DMS153 (cell line): ENCODE measurements around the gene PLK5.

Experiments used
- DNase-seq: peaks from one replicate; lab custom pipeline; 2025; lab: John Stamatoyannopoulos, UW

PLK5 gene

GRCh38 chr19:1577090-1577928 lies 53.4 kb downstream of the PLK5 start:
- DNase-seq: no peak

- DNase-seq: no peak
These were observed 54.2 kb downstream of the PLK5 start for GRCh38 chr19:1577929-1578618.

GRCh38 chr19:1579222-1579621 lies 55.3 kb downstream of the PLK5 start:
- no peak for DNase-seq

- DNase-seq: no peak
These were observed 56.5 kb downstream of the PLK5 start for GRCh38 chr19:1580382-1580781.

- DNase-seq: no peak
These were observed 57.1 kb downstream of the PLK5 start for GRCh38 chr19:1580957-1581356.

GRCh38 chr19:1582201-1582600 lies 58.3 kb downstream of the PLK5 start:
- DNase-seq: no peak

- no peak for DNase-seq
These were observed 60.8 kb downstream of the PLK5 start for GRCh38 chr19:1584500-1585242.

- DNase-seq: no peak
These were observed 61.3 kb downstream of the PLK5 start for GRCh38 chr19:1585243-1585580.
